NCI-H1092 (cell line): ENCODE data around the gene EZR.

Experiments
- DNase-seq: peaks from one replicate; lab custom pipeline; 2025; lab: John Stamatoyannopoulos, UW

EZR gene

DNA sequence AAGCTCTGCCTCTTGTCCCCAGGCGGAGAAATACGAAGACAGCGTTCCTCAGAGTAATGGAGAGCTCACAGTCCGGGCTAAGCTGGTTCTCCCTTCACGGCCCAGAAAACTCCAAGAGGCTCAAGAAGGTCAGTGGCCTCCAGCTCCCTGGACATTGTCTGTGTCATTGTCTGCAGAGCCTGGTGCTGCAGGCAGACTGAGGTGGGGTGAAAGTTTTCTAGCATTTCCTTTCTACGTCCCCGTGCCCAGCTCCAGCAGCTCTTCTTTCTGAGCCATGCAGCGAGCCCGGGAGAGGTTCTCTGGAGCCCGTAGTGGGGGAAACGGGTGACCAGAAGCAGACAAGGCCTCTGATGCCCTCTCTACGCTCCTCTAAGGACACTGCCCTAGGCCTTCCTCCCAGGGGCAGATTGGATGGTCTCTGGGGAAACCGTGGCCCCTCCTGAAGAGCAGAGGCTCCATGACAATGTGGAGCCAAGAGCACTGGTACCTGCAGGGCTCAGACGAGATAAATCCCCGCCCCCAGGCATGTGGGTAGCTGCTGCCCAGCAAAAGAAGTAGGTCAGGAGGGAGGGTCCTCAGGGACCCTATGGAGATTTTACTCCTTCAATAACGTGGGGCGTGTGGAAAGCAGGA, 58.4 kb downstream of the EZR start:
- DNase-seq, result no peak

DNA sequence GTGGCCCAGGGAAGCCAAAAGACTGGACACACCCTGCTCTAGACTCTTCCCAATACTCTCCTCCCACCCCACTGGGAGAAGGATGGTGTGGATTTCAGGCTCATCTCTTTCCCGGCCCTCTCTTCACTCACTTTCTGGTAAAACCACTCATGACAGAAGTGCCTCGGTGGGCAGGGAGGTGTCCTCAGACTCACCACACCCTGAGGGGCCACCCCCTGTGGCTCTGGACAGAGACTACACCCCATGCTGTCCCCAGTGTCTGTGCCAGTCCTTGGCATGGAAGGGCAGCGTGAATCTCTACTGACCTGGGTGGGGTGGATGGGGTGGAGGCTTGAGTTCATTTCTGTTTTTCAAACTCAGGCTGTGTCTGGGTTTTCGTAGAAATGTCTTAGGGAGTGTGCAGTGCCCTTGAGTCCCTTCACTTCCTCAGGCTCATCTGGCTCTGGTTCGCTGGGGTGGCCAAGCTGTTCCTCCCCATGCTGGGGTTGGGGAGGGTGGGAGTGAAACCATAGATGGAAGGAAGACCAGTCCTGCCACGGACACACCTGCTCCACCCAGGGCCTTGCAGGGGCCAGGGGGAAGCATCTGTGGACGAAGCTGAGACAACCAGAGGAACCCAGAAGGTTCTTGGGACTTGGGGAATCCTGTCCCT, 59.1 kb downstream of the EZR start:
- DNase-seq, result no peak

DNA sequence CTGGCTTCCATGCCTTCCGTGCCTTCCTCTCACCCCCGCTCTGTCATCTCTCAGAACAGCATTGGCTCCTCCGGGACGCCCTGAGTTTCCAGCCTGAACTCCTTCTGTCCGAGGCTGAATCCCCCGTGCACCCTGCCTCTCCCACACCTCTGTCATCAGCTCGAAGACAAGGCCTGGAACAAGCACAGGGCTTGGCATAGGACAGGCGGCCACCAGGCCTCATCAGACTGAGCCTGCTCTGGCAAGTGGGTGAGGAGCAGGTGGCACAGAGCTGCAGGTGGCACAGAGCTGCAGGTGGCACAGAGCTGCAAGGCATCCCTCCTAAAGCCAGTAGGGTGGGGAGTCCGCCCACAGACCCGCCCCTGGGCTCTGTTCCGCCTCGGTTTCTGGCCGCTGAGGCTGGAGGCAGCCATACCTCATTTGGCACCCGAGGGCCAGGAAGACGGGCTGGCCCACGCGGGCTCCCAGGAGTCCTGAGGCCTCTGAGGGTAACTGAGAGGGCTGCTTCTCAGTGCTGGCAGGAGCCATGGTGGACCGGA, 60.2 kb downstream of the EZR start:
- DNase-seq, result peak; percentile 62

GRCh38 chr6:158758451-158758860, 60.7 kb downstream of the EZR start:
- DNase-seq, result peak; percentile 96

GRCh38 chr6:158757753-158758090, 61.4 kb downstream of the EZR start:
- DNase-seq, result no peak

DNA sequence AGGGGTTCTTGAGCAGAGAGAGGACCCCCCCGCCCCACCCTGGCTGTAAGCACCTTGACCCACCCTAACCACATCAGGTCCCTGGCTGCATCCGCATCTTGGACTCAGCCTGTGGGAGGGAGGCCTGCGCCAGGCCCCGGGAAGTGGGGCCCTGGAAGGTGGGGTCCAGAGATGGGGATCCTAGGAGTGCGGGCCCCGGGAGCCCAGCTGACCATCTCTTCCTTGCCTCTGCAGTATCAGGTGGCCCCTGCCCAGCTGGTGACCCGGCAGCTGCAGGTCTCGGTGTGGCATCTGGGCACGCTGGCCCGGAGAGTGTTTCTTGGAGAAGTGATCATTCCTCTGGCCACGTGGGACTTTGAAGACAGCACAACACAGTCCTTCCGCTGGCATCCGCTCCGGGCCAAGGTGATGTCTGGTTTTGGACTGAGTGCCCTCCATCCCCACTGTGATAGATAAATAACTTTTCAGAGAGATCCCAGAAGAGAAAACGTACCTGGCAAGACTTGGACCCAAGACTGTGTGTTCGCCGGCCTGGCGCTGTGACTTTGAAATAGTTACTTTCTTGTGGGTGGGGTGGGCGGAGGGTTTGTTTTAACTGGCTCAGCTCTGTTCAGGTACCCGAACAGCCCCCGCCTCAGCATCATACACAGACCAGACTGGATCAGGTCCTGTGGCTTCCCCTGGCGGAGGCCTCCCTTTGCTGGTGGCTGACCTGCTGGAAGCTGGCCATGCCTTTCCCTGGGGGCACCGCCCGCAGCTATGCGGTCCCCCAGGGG, 62.0 kb downstream of the EZR start:
- no peak for DNase-seq

GRCh38 chr6:158756126-158756525, 63.0 kb downstream of the EZR start:
- DNase-seq, result no peak

DNA sequence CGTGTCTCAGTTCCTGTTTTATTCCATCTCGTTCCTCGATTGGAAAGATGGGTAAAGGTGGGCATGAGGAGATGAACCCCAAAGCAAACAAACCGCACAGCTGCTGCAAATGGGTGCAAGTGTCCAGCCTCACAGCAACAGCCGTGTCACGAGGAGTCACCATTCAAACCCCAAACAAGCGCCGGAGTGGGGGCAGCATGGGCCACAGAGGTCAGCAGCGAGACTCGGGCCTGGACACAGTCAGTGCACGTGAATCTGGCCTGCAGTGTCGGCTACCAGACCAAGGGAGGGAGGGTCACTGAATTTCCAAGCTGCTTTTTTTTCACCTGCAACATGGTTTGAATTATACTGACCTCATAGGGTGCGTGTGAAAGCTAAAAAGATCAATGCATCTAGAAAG, 63.5 kb downstream of the EZR start:
- DNase-seq, result no peak

GRCh38 chr6:158754738-158755137, 64.4 kb downstream of the EZR start:
- peak; percentile 61 for DNase-seq

DNA sequence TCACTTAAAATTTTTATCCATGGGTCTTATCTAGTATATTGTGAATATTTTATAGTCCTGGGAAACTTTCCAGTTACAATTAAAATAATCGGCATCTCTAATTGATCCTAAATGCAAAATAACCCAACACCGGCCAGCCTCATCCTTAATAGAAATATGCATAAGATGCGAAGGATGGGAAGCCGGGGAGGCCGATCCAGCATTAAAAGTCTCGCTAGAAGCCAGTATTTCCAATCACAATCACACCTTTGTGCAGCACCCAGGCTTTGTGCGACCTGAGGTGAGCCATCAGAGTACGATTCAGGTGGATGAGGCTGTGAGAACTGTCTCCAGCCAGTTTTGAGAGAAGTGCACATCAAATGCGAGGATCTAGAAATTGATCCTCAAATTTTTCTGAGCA, 65.4 kb downstream of the EZR start:
- DNase-seq, result no peak

- peak; percentile 89 for DNase-seq
These were observed 66.6 kb downstream of the EZR start for GRCh38 chr6:158752613-158753012.

GRCh38 chr6:158751921-158752320, 67.2 kb downstream of the EZR start:
- no peak for DNase-seq

DNA sequence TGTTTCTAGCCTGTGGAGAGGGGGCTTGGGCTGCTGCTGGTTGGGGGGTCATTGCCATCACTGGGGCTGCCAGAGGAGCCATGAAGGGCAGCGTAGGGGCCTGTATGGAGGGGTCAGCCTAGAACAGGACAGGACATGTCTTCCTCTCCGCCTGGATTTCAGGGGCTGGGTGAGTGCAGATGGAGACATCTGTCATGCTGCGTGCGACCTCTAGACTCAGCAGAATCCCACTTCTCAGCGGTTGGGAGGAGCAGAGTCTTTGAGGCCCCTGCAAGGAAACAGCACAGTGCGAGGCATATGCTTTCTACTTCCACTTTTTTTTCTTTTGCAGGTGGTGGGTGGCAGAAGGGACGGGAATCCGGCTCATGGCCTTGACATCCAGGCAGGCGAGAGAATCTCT, 67.9 kb downstream of the EZR start:
- no peak for DNase-seq

DNA sequence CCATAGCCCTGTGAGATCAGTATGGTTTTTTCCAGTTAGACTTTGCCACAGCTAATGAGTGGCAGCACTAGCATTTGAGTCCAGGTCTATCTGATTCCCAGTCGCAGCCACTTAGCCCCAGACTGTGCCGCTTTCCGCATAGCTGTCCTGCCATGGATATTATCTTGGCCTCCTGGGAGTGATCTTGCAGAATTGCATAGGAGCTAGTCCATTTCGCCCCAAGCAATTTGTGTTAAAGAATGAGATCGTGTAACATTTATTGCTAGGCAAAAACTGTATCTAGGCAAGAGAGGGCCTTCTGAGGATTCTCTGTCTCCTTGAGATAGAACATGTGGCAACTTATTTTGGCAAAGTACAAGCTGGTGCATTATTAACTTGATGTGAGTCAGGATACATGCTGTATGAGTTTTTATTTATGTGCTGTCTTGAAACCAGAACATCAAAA, 74.2 kb downstream of the EZR start:
- no peak for DNase-seq

- no peak for DNase-seq
These were observed 76.0 kb downstream of the EZR start for GRCh38 chr6:158743033-158743651.

GRCh38 chr6:158739673-158740072, 79.5 kb downstream of the EZR start:
- DNase-seq, result no peak

DNA sequence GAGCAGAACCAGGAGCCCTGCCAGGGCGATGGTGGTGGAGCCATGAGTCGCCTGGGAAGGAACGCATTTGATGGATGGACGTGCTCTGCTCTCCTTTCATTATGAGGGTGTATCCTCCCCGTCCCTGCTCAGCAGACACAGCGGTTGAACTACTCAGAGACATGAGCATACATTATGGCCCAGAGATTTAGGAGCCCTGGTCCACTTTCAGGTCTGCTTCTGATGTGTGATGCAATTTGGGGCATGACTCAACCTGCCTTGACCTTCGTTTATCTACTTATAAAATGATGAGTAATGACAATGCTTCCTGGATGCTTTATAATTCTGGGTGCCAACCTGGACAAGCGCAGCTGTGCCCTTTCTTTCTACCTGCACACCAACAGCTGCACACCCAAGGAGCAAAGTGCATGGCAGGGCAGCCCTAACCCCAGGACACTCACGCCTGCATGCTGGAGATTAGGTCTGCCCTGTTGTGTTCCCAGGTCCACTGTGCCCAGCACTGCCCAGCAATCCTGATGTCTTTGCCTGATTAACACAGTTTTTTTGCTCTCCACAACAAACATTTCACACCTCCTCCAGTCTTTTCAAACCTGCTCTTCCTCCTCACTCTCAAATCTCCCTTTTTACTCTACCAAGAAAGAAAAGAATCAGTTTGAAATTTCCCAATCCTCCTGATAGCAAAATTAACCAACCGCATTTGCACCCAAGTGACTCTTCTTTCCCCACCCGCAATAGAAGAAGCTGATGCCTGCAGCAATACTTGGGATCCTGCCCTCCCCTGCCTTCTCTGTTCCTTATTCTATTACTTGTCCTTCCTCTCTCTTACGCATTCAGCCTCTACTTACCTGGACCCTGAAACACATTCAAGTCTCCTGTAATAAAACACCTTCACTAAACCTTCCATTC, 81.2 kb downstream of the EZR start:
- no peak for DNase-seq

DNA sequence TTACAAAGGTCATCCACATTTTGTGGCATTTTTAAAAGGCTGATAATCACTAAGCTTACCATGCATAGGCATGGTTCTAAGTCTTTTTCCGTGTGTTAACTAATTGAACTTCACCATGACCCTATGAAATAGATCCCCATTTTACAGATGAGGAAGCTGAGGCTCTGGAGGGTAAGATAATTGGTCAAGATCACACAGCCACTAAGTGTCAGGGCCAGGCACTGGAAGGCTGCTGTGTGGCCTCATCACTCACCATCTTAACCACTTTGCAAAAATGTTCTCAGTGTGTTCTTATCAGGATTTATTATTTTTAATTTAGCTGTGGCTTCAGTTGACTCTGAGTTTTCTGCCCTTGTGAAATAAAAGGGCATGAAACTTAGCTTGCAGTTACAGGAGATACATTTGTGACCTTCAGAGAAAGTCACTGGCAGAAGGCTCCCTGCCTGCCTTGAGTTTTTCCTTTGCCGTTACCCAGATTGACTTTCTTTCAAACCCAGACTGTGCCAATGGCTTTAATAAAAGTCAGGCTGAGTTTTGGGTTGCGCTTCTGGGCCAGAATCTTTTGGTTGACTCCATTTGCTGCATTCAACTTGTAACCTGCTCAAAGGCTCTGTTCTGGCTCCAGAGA, 82.0 kb downstream of the EZR start:
- no peak for DNase-seq

DNA sequence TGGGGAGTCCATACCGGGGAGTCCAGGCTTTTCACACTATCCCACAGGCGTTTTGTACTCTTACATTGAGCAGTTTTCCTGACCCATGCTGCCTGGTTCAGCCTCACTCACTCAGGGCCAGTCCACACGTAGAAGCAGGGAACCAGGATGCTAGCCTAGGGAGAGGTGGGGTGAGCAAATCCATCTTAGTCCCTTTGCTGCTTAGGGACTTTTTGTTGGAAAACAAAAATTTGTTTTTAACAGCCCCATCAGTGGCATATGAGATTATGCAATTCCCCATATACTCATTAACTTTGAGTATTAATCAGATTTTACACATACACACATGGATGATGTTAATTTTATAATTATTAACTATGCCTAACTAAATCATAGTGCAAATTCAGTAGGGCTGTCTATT, 84.2 kb downstream of the EZR start:
- DNase-seq, result no peak

- no peak for DNase-seq
These were observed 88.6 kb downstream of the EZR start for GRCh38 chr6:158730541-158730907.

DNA sequence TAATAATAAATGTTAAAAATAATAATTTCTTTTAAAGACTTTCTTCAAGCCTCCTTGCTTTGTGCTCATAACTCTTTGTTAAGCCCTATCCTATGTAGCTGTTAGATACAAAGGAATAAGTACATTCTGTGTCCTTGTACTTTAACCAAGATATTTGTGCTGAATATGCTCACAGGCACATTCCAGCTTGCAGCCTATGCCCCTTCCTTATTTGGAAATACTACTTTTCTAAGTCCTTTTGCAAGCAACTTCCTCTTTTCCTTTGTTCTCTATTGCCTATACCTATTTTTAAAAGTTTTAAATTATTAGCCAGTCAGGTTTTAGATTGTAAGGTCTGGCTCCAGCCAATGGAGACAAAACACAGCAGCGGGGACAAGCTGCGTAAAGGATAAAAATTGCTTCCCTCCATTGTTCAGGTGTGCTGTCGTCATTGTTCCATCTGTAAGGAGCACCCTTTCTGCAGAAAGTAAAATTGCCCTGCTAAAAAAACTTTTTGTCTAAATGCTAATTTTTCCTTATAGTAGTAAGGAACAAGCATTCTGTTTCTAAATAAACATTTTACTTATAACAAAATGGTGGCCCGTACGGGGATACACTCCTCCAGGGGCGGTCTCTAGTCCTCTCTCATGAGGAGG, 89.1 kb downstream of the EZR start:
- no peak for DNase-seq
